ENCODE measurements around the gene CERK.
"Not testable (repeated sequence)": the region's sequence is repeated elsewhere in the genome, so short reads cannot be mapped to it uniquely, and the experiment has no call there.

CERK gene

DNA sequence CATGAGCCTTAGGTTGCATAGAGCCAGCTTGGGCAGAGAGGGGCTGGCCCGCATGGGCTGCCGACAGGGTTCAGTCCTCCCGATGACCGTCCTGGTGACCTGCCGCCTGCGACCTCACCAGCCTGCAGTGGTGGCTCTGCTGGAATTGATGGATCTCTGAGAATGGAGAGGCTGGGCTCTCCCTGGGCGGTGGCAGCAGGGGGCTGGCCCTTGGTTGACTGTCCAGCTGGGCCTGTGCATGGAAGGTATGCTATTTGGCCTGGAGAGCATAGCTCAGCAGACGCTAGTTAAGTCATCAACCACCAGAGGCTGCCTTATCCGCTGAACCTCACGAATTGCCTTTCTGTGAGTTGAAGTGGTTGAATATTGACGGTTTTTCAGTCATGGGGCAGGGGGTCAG lies 98.2 kb downstream of the CERK start:
- no peak for DNase-seq

GRCh38 chr22:46638601-46639431 lies 99.2 kb downstream of the CERK start:
- DNase-seq, result peak; percentile 5

DNA sequence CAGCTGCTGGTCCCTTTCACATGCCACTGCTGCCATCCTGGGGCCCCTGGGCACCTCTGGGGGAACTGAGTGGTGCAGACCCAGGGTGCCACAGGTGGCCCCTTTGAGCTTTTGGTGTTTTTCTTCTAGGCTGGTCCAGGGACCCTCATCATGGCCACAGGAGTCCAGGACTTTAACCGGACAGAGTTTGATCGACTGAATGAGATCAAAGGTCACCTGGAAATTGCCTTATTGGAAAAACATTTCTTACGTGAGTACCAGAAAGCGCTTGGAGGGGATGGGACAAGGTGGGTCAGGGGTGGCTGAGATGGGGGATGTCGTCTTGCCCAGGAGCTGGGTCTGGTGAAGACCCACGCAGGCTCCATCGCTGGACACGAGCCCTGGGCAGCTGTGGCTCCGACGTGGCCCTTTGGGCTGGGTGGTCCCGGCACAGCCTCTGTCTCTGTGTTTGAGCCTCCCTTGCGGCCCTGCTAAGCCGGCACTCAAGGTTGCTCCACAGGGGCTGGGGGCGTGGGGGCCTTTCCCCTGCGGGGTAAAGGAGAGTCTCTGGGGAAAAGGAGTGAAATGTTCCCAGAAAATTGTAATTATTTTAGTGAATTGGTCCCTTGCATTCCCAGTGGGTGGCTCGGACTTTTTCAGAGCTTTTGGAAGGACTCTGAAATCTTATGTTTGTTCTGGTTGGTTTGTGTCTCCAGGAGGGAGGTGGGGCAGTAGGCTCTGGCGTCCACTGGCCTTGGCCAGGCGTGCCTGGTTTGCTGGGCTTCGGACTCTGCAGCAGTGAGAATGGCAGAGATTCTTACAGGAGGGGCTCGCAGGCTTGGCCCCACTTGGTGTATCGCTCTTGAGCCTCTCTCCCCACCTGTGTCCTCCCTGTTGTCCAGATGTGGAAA lies 100.1 kb downstream of the CERK start:
- no peak for DNase-seq

DNA sequence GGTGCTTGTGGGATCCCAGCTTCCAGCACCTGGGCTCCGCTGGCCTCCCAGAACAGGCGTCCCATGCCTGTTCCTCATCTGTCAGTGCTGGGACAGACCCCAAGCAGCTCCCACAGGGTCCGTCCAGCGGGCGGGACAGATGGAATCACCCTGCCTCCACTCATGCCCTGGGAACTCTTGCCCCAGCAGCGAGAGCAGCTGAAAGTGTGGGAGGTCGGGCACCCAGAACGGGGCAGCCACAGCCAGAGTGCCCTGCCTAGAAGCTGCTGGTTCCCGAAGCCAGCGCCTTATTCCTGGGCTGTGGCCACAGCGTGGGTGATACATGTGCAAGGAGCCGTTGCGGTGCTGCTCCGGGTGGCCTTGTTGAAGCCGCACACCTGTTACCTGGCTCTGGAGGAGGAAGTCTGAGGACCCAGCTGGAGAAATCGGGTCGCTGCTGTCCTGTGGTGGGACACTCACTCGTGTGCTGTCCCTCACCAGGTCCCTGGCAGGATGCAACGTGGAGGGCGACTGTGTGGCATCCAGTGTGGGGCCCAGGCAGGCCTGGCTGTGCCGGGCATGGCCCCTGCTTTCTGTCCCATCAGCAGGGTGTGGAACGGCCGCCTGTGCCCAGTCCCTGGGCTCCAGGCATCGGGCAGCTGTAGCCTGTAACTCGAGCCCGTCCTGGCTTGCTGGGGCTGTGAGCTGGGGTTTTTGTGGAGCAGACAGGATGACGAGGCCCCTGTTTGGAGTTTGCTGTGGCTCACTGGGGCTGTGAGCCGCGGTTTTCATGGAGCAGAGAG lies 101.6 kb downstream of the CERK start:
- no peak for DNase-seq

GRCh38 chr22:46635756-46636155 lies 102.3 kb downstream of the CERK start:
- no peak for DNase-seq

DNA sequence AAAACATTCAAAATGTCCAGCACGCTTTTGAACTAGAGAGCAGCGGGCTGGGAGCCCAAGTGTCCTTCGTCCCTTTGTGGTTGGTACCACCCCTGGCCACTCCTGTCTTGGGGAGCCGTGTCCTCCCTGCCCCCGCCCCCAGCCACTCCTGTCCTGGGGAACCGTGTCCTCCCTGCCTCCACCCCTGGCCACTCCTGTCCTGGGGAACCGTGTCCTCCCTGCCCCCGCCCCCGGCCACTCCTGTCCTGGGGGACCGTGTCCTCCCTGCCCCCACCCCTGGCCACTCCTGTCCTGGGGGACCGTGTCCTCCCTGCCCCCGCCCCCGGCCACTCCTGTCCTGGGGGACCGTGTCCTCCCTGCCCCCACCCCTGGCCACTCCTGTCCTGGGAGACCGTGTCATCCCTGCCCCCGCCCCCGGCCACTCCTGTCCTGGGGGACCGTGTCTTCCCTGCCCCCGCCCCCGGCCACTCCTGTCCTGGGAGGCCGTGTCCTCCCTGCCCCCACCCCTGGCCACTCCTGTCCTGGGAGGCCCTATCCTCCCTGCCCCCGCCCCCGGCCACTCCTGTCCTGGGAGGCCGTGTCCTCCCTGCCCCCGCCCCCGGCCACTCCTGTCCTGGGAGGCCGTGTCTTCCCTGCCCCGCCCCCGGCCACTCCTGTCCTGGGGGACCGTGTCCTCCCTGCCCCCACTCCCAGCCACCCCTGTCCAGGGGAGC lies 102.9 kb downstream of the CERK start:
- not testable (repeated sequence) for DNase-seq
